ENCODE data around the gene PCSK4. TPM values are rescaled to one million over a fixed set of nuclear protein-coding genes. Genes with fewer than 3 reads are reported as not detected.

Gene PCSK4
- total and polyA plus RNA-seq, 2 of the 4 experiments (the other 2 are of a cell fraction), result 0.72 to 1.7 TPM

DNA sequence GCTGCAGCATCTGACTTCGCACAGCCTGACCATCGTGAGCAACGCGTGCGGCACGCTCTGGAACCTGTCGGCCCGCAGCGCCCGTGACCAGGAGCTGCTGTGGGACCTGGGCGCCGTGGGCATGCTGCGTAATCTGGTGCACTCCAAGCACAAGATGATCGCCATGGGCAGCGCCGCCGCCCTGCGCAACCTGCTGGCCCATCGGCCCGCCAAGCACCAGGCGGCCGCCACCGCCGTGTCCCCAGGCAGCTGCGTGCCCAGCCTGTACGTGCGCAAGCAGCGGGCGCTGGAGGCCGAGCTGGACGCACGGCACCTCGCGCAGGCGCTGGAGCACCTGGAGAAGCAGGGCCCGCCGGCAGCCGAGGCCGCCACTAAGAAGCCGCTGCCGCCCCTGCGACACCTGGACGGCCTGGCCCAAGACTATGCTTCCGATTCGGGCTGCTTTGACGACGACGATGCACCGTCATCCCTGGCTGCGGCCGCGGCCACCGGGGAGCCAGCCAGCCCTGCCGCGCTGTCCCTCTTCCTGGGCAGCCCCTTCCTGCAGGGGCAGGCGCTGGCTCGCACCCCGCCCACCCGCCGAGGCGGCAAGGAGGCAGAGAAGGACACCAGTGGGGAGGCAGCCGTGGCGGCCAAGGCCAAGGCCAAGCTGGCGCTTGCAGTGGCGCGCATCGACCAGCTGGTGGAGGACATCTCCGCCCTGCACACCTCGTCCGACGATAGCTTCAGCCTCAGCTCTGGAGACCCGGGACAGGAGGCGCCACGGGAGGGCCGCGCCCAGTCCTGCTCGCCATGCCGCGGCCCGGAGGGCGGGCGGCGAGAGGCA, 24.7 kb downstream of the PCSK4 start:
- in situ Hi-C loops (cut with MboI; ENCODE audit: low sequenced_read_pairs), result no loop called here
- Histone ChIP-seq H3K9me3 (ENCODE audit: control insufficient read depth, insufficient read depth, low read length) (no peaks in the 10 kb centered on the region; the same call in 1 of the 2 replicates), H4K5ac (ENCODE audit: low read depth, low read length) (no peak overlapping the region), H3K23ac (ENCODE audit: low read depth, low read length) (no peak overlapping the region), H3K56ac (ENCODE audit: extremely low read depth, insufficient read depth, low read length) (no peak overlapping the region), H3K4me1 (ENCODE audit: control insufficient read depth, insufficient read depth, low read length) (peaks cover 14% of the 10 kb centered on the region), H3K4ac (ENCODE audit: low read depth, low read length) (no peak overlapping the region), H3K9ac (ENCODE audit: low read depth, low read length) (no peak overlapping the region), H4K20me1 (ENCODE audit: insufficient read depth, low read length) (peaks cover 47% of the 10 kb centered on the region), H2BK20ac (ENCODE audit: low read depth, low read length) (no peak overlapping the region), H2AFZ (replicated peaks; ENCODE audit: low read length, poor library complexity) (peak overlapping the region; percentile 58), H2AK5ac (ENCODE audit: low read depth, low read length) (no peak overlapping the region), H3K9me1 (ENCODE audit: insufficient read depth, low read length) (no peaks in the 10 kb centered on the region), H3K36me3 (ENCODE audit: control insufficient read depth, insufficient read depth, low read length) (peaks cover 3% of the 10 kb centered on the region; the same call in 1 of the 2 replicates), H4K8ac (ENCODE audit: low read depth in 2 of 2, low read length in 2 of 2) (no peak overlapping the region), H3K79me1 (ENCODE audit: low read depth in 1 of 2, low read length in 2 of 2) (no peaks in the 10 kb centered on the region), H3K14ac (replicated peaks; ENCODE audit: low read depth, low read length) (no peak overlapping the region), H2BK15ac (ENCODE audit: low read depth, low read length) (no peak overlapping the region), H4K91ac (ENCODE audit: insufficient read depth, low read depth, low read length) (no peak overlapping the region), H2AK9ac (replicated peaks; ENCODE audit: low read depth, low read length, poor library complexity) (no peak overlapping the region), H3K4me3 (ENCODE audit: insufficient read depth, low read depth, low read length) (no peak overlapping the region), H2BK120ac (ENCODE audit: low read depth, low read length) (no peak overlapping the region), H3K27me3 (ENCODE audit: control insufficient read depth, insufficient read depth, low read length) (peaks cover 45% of the 10 kb centered on the region), H2BK5ac (ENCODE audit: low read depth, low read length, poor library complexity, severe bottlenecking) (no peak overlapping the region), H3K4me2 (ENCODE audit: low read depth, low read length) (no peak overlapping the region), H3K27ac (ENCODE audit: insufficient read depth, low read length) (no peak overlapping the region), H3K18ac (ENCODE audit: low read depth, low read length) (no peak overlapping the region)
- CTCF ChIA-PET, result interaction anchor here (0.6 to 0.7 kb wide), 3 partner anchors 12 to 81 kb away, joined by 3 read pairs; no protein-coding TSS in a partner anchor
- ATAC-seq (ENCODE audit: low read depth) (peak; percentile 40), DNase-seq (peak; percentile 36)
- dilution Hi-C loops (cut with HindIII; ENCODE audit: low sequenced_read_pairs, unreplicated experiment), result no loop called here
- BruUV-seq (replicated peaks), result no TSS peak
- POLR2A ChIA-PET (ENCODE audit: unreplicated experiment), result no interaction called here
- WGBS, 2 experiments (ENCODE audit: extremely low coverage in 2 of 2, insufficient read length in 1 of 2), result 47% methylated on average over 52 of the region's 83 CpGs; no CpG with 5 or more reads in 1 of the 2 experiments
- intact Hi-C loops (cut with micrococcal nuclease), result no loop called here
- TF ChIP-seq SMC3 (IDR thresholded peaks at IDR 0.05; ENCODE audit: low read depth, low read length), result peak; percentile 23; the same call in 1 of the 2 replicates
- TF ChIP-seq, protein P1, sequence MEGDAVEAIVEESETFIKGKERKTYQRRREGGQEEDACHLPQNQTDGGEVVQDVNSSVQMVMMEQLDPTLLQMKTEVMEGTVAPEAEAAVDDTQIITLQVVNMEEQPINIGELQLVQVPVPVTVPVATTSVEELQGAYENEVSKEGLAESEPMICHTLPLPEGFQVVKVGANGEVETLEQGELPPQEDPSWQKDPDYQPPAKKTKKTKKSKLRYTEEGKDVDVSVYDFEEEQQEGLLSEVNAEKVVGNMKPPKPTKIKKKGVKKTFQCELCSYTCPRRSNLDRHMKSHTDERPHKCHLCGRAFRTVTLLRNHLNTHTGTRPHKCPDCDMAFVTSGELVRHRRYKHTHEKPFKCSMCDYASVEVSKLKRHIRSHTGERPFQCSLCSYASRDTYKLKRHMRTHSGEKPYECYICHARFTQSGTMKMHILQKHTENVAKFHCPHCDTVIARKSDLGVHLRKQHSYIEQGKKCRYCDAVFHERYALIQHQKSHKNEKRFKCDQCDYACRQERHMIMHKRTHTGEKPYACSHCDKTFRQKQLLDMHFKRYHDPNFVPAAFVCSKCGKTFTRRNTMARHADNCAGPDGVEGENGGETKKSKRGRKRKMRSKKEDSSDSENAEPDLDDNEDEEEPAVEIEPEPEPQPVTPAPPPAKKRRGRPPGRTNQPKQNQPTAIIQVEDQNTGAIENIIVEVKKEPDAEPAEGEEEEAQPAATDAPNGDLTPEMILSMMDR (conservative IDR thresholded peaks at IDR 0.05; ENCODE audit: low read depth, low read length), result peak; percentile 37
- TF ChIP-seq RAD21 (IDR thresholded peaks at IDR 0.05; ENCODE audit: low read length), result peak; percentile 36; the same call in 1 of the 2 replicates
- no peak for TF ChIP-seq POLR2A (IDR thresholded peaks at IDR 0.05; ENCODE audit: low read depth, low read length)

All from IMR-90 (cell line).